ENCODE results near the gene GTF2I. TPM values are rescaled to one million over a fixed set of nuclear protein-coding genes. Genes with fewer than 3 reads are reported as not detected.
"Not testable (repeated sequence)": the region's sequence is repeated elsewhere in the genome, so short reads cannot be mapped to it uniquely, and the experiment has no call there.

GTF2I gene
- total RNA-seq, 2 donors from 2014 or later: 123 to 148 TPM

DNA sequence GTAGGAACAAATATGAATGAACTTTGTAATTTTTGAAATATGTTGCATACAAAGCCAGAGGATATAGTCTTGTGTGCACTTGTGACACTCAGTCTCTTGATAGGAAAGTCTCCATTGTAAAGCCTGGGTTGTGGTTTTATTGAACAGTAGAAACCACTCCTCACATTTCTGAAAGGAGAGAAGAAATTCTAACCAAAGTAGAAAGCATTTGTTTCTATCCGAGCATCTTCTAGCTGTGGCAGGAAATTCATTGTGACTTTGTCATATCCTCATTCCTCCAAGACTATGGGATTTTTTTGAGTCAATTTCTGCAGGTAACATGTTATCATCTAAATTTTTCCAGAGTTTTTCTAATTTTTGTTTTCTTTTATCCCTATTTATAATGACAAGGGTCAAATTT, 60.8 kb downstream of the GTF2I start:
- H3K9ac ChIP-seq (ENCODE audit: low read depth in 2 of 2, low read length in 2 of 2): no peak overlapping the region
- no peak overlapping the region for H3K27ac ChIP-seq
- TF ChIP-seq, protein P1, sequence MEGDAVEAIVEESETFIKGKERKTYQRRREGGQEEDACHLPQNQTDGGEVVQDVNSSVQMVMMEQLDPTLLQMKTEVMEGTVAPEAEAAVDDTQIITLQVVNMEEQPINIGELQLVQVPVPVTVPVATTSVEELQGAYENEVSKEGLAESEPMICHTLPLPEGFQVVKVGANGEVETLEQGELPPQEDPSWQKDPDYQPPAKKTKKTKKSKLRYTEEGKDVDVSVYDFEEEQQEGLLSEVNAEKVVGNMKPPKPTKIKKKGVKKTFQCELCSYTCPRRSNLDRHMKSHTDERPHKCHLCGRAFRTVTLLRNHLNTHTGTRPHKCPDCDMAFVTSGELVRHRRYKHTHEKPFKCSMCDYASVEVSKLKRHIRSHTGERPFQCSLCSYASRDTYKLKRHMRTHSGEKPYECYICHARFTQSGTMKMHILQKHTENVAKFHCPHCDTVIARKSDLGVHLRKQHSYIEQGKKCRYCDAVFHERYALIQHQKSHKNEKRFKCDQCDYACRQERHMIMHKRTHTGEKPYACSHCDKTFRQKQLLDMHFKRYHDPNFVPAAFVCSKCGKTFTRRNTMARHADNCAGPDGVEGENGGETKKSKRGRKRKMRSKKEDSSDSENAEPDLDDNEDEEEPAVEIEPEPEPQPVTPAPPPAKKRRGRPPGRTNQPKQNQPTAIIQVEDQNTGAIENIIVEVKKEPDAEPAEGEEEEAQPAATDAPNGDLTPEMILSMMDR (IDR thresholded peaks at IDR 0.05): no peak
- H3K36me3 ChIP-seq: no peaks in the 10 kb centered on the region
- H3K27me3 ChIP-seq: no peaks in the 10 kb centered on the region
- H3K4me1 ChIP-seq: no peaks in the 10 kb centered on the region
- no peak overlapping the region for H3K4me3 ChIP-seq
- no peak for DNase-seq
- intact Hi-C loops (cut with DNase I): no loop called here
- H3K9me3 ChIP-seq: no peaks in the 10 kb centered on the region

- Histone ChIP-seq H3K9me3 (no peaks in the 10 kb centered on the region), H3K4me3 (no peak overlapping the region), H3K27ac (no peak overlapping the region), H3K27me3 (no peaks in the 10 kb centered on the region), H3K9ac (ENCODE audit: low read depth in 2 of 2, low read length in 2 of 2) (no peak overlapping the region), H3K4me1 (no peaks in the 10 kb centered on the region), H3K36me3 (no peaks in the 10 kb centered on the region)
- TF ChIP-seq, protein P1 (IDR thresholded peaks at IDR 0.05): no peak
- no peak for DNase-seq
- intact Hi-C loops (cut with DNase I): no loop called here
Observed at GRCh38 chr7:74722153-74722552, 64.6 kb downstream of the GTF2I start.

DNA sequence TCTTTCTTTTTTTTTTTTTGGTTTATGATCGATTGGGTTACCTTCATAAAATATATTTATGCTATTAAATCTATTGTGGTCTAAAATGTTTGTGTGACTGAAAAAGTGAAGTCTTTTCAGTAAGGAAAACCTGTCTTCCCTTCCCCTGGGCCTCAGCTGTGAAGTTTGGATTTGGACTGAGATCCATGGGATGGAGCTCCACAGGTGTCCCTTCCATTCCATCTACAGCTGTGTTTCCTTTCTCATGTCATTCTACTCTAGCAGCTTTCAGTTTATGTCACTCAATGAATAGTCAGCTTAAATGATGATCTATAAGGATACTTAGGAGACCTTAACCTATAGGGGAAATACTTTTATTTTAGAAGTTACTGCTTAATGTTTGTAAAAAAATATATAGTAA, 68.3 kb downstream of the GTF2I start:
- Histone ChIP-seq H3K36me3 (no peaks in the 10 kb centered on the region), H3K4me3 (no peak overlapping the region), H3K27ac (no peak overlapping the region), H3K9ac (ENCODE audit: low read depth in 2 of 2, low read length in 2 of 2) (no peak overlapping the region), H3K9me3 (no peaks in the 10 kb centered on the region), H3K27me3 (no peaks in the 10 kb centered on the region), H3K4me1 (no peaks in the 10 kb centered on the region)
- intact Hi-C loops (cut with DNase I): no loop called here
- DNase-seq: no peak
- TF ChIP-seq, protein P1 (IDR thresholded peaks at IDR 0.05): no peak

DNA sequence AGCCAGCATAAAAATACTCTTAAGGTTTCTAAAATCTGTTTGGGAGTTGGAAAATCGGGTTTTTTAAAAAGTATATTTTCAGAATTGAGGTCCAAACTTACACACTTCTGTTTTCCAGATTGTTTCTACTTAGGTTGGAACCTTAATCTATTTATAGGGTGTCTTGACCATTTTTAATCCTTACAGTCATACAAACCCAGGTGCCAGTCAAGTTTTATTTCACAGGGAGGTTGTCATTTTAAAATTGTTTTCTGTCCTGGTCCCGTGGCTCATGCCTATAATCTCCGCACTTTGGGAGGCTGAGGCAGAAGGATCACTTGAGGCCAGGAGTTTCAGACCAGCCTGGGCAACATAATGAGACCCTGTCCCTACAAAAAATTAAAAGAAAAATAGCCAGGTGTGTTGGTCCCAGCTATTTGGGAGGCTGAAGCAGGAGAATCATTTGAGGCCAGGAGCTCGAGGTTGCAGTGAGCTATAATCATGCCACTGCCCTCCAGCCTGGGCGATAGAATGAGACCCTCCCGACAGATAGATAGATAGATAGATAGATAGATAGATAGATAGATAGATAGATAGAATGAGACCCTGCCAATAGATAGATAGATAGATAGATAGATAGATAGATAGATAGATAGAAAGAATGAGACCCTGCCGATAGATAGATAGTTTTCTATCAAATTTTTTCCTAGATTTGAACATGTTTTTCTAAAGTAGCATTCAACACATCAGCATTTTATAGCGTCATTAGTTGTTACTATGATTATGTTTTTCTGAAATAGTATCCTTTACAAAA, 69.0 kb downstream of the GTF2I start:
- Histone ChIP-seq H3K9ac (ENCODE audit: low read depth in 2 of 2, low read length in 2 of 2) (no peak overlapping the region), H3K27ac (no peak overlapping the region), H3K27me3 (no peaks in the 10 kb centered on the region), H3K36me3 (no peaks in the 10 kb centered on the region), H3K4me3 (no peak overlapping the region), H3K9me3 (no peaks in the 10 kb centered on the region), H3K4me1 (no peaks in the 10 kb centered on the region)
- TF ChIP-seq, protein P1 (IDR thresholded peaks at IDR 0.05): no peak
- intact Hi-C loops (cut with DNase I): no loop called here
- no peak for DNase-seq

- H3K27me3 ChIP-seq; H3K36me3 ChIP-seq; H3K9ac ChIP-seq (ENCODE audit: low read depth in 2 of 2, low read length in 2 of 2); H3K4me3 ChIP-seq; intact Hi-C loops (cut with DNase I); H3K4me1 ChIP-seq; DNase-seq; H3K9me3 ChIP-seq; H3K27ac ChIP-seq: not testable (repeated sequence)
Observed at GRCh38 chr7:74728686-74729085, 71.2 kb downstream of the GTF2I start.

- H3K27ac ChIP-seq; H3K36me3 ChIP-seq; DNase-seq; intact Hi-C loops (cut with DNase I); H3K27me3 ChIP-seq; H3K9me3 ChIP-seq; H3K4me1 ChIP-seq; H3K4me3 ChIP-seq; H3K9ac ChIP-seq (ENCODE audit: low read depth in 2 of 2, low read length in 2 of 2): not testable (repeated sequence)
Observed at GRCh38 chr7:74730186-74730585, 72.7 kb downstream of the GTF2I start.

DNA sequence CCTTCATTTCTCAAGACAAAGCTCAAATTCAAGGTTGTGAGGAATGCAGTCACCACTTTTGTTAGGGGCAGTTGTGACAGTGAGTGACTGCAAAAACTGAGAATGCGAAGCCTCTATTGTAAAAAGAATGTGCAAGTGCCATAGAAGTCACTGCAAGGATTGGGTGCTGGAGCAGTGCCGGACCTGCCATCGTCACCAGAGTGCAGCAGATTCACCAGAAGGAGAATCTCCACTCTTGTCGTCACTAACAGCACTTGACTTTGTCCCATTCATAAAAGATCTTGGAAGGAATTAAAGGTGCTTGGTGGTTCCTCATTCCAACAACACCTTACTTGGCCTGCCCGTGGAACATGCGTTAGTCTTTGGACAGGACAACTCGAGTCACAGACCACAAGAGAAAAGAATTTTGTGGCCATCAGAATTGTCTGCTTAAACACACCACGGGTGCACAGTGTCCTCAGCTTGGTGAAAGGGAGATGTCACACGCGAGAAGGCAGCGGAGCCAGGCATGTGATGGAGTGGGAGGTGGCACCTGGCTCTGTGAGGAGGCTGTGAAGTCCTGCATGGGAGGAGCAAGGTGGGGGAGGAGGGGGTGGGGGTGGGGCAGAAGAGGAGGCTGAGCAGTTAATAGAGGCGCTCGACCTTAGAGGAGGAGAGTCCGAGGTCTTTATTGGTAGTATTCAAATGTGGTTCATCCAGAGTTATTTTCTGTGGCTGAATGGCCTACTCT, 82.6 kb downstream of the GTF2I start:
- H3K4me3 ChIP-seq; H3K9me3 ChIP-seq; DNase-seq; intact Hi-C loops (cut with DNase I); H3K4me1 ChIP-seq; H3K27ac ChIP-seq; H3K36me3 ChIP-seq; H3K27me3 ChIP-seq; H3K9ac ChIP-seq (ENCODE audit: low read depth in 2 of 2, low read length in 2 of 2): not testable (repeated sequence)

GRCh38 chr7:74743936-74744557, 86.5 kb downstream of the GTF2I start:
- DNase-seq; H3K4me3 ChIP-seq; intact Hi-C loops (cut with DNase I); H3K27ac ChIP-seq; H3K9ac ChIP-seq (ENCODE audit: low read depth in 2 of 2, low read length in 2 of 2); H3K36me3 ChIP-seq; H3K4me1 ChIP-seq; H3K9me3 ChIP-seq; H3K27me3 ChIP-seq: not testable (repeated sequence)

GRCh38 chr7:74753921-74754482, 96.5 kb downstream of the GTF2I start:
- DNase-seq; H3K27me3 ChIP-seq; H3K4me1 ChIP-seq; intact Hi-C loops (cut with DNase I); H3K4me3 ChIP-seq; H3K9ac ChIP-seq (ENCODE audit: low read depth in 2 of 2, low read length in 2 of 2); H3K36me3 ChIP-seq; H3K9me3 ChIP-seq; H3K27ac ChIP-seq: not testable (repeated sequence)

Measured in colonic mucosa (tissue), 4 donors.